Bronchial epithelial cell (primary cell): ENCODE measurements around the gene EPS8L2. TPM values are rescaled to one million over a fixed set of nuclear protein-coding genes. Genes with fewer than 3 reads are reported as not detected.
A peak's percentile ranks its signal among the peaks of the same experiment; 100 is the strongest.

Experiments used
- DNase-seq: peaks from one replicate; pipeline ENCODE4 v3.0.0-alpha.2; 2010; ENCODE audit warnings: low read depth
- FAIRE-seq: peaks from 2 replicates; lab custom pipeline; 2011; peaks lifted over from hg19 to GRCh38; lab: Jason Lieb, UNC
- H3K27me3 ChIP-seq: 2 replicates; pipeline ENCODE4 v1.5.1; 2011; ENCODE audit warnings: low read length; ENCODE audit not compliant: control insufficient read depth, insufficient read depth
- H3K36me3 ChIP-seq: 2 replicates; pipeline ENCODE4 v1.5.1; 2011; ENCODE audit warnings: low read length; ENCODE audit not compliant: control insufficient read depth, insufficient read depth
- H3K4me3 ChIP-seq: 2 replicates; pipeline ENCODE4 v1.5.1; 2011; ENCODE audit warnings: mild to moderate bottlenecking, low read depth, low read length, control low read depth
- total RNA-seq: library from RNA; depleted of rRNA; stranded (reverse); fragments of >200 nt; gene quantifications from 2 replicates; pipeline ENCODE4 v1.2.1, GENCODE V29; 2014
- TF ChIP-seq, protein P1 (sequence below): IDR thresholded peaks from 2 replicates; pipeline ENCODE4 v1.5.1; 2011; ENCODE audit warnings: mild to moderate bottlenecking, moderate library complexity, low read length, control low read depth, inconsistent platforms; ENCODE audit not compliant: insufficient read depth, severe bottlenecking

The EPS8L2 gene
- total RNA-seq, 1 donor from 2014 or later, result 105 TPM

DNA sequence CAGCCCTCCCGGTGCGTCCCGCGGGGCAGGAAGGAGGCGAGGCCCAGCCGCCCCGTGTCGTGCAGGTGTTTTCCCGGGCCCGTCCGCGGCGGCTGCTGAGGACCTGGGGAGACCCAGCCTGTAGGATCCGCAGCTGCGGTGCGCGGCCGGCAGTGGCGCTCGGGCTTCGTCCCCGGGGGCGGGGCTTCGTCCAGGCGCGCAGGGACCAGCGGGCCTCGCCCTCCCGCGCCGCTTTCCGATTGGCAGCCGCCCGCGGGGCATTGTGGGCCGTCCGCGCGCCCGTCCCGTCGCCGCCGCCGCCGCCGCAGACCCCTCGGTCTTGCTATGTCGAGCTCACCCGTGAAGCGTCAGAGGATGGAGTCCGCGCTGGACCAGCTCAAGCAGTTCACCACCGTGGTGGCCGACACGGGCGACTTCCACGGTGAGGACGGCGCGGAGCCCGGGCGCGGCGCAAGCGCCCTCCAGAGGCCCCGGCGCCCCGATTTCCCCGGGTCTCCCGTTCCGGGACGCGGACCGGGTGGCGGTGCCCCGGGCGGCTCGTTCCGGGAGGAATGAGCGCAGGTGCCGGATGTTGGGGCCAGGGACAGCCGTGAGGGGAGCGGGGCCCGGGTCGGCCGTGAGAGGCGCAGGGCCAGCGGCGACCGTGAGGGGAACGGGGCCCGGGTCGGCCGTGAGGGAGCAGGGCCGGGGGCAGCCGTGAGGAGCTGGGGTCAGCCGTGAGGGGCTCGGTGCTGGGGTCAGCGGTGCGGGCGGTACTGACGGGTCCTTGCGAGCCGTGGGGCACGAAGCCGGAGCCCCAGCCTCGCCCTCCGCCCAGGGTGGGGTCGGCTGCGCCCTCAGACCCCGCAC lies 41.4 kb downstream of the EPS8L2 start, which contains the start of gene TALDO1:
TSS of gene TALDO1 (plus strand) at position 307 of the 849 bp plus-strand sequence. CDS start at position 325, 18 bp downstream.
- DNase-seq (peak; percentile 64), FAIRE-seq (no peak)
- Histone ChIP-seq H3K27me3 (no peaks in the 10 kb centered on the region), H3K36me3 (peaks cover 2% of the 10 kb centered on the region), H3K4me3 (peak within 1 kb of the TSS; percentile 98)
- TF ChIP-seq, protein P1, sequence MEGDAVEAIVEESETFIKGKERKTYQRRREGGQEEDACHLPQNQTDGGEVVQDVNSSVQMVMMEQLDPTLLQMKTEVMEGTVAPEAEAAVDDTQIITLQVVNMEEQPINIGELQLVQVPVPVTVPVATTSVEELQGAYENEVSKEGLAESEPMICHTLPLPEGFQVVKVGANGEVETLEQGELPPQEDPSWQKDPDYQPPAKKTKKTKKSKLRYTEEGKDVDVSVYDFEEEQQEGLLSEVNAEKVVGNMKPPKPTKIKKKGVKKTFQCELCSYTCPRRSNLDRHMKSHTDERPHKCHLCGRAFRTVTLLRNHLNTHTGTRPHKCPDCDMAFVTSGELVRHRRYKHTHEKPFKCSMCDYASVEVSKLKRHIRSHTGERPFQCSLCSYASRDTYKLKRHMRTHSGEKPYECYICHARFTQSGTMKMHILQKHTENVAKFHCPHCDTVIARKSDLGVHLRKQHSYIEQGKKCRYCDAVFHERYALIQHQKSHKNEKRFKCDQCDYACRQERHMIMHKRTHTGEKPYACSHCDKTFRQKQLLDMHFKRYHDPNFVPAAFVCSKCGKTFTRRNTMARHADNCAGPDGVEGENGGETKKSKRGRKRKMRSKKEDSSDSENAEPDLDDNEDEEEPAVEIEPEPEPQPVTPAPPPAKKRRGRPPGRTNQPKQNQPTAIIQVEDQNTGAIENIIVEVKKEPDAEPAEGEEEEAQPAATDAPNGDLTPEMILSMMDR, result peak; percentile 34

DNA sequence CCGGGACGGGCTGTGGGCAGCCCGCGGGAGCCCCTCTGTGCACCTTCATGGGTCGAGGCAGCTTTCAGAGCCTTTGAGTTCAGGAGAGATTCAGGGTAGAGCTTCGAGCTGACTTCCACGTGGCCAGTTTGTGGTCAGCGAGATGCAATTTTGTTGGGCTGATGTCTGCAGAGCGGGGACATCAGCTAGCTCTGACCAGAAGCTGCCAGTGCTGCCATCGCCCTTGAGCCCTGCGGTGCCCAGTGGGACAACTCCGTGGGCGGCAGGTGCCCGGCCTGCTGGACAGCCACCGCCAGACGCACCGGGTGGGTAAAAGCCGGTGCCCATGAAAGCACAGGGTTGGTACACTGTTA lies 42.0 kb downstream of the EPS8L2 start:
- FAIRE-seq (no peak), DNase-seq (no peak)
- H3K4me3 ChIP-seq, result peak overlapping the region; percentile 98
- peaks cover 2% of the 10 kb centered on the region for H3K36me3 ChIP-seq
- no peaks in the 10 kb centered on the region for H3K27me3 ChIP-seq
- TF ChIP-seq, protein P1, result no peak

DNA sequence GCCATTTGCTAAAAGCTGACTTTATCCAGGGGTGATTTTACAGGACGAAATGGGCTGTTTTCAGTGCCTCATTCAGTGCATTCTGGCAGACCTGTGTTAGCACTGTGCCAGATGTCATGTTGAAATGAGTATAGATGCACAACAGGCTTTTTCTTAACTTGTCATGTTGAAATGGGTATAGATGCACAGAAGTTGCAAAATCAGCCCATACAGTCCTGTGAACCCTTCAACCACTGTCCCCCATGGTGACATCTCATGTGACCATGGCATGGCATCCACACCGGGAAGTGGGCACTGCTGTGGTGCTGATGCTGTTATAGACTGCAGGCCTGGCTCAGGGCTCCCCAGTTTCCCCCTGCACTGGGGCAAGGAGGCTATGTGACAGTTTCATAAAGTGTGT lies 43.7 kb downstream of the EPS8L2 start:
- DNase-seq, result no peak
- H3K4me3 ChIP-seq, result no peak overlapping the region
- TF ChIP-seq, protein P1, result no peak
- H3K36me3 ChIP-seq, result peaks cover 2% of the 10 kb centered on the region
- no peak for FAIRE-seq
- H3K27me3 ChIP-seq, result no peaks in the 10 kb centered on the region

DNA sequence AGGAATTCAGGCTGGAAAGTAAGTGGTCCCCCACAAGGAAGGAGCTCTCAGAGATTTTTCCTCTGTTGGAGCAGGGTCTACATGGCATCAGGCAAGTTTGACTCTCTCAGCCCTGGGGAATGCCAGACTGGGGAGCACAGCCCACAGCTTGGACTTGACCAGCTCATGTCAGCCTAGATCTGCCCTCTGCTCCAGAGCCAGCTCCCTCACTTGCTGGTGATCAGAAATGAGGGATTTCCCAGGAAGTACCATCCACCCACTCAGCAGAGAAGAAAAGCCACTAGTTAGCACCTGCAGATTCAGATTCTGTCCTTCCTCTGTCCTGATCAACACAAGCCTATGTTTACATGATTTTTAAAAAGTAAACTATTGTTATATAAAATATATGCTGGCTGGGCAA lies 54.2 kb downstream of the EPS8L2 start:
- TF ChIP-seq, protein P1, result no peak
- Histone ChIP-seq H3K4me3 (no peak overlapping the region), H3K36me3 (peaks cover 45% of the 10 kb centered on the region), H3K27me3 (no peaks in the 10 kb centered on the region)
- FAIRE-seq (no peak), DNase-seq (no peak)

DNA sequence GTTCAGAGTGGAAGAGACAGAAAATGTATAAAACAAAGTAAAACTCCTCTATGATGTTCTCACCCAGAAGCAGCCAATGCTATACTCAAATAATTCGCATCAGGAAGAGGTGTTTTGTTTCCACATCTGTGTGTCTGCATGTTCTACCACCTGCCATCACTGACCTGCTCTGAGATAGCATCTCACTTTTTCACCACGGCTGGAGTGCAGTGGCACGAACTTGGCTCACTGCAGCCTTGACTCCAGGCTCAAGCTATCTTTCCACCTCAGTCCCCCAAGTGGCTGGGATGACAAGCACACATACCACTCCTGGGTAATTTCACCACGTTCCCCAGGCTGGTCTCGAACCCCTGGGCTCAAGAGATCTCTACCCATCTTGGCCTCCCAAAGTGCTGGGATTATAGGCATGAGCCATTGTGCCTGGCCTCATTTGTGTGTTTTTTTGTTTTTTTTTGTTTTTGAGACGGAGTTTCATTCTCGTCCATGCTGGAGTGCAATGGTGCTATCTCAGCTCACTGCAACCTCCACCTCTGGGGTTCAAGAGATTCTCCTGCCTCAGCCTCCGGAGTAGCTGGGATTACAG lies 55.6 kb downstream of the EPS8L2 start:
- TF ChIP-seq, protein P1, result no peak
- DNase-seq (no peak), FAIRE-seq (peak; percentile 18)
- Histone ChIP-seq H3K4me3 (no peak overlapping the region), H3K27me3 (no peaks in the 10 kb centered on the region), H3K36me3 (peaks cover 43% of the 10 kb centered on the region)
